ENCODE measurements around the gene UBXN7.

- TF ChIP-seq USF2 (IDR thresholded peaks at IDR 0.05; ENCODE audit: low read length) (no peak), JUND (IDR thresholded peaks at IDR 0.05; ENCODE audit: low read length) (no peak), KDM5A (IDR thresholded peaks at IDR 0.05; ENCODE audit: low read length) (no peak), ASH2L (IDR thresholded peaks at IDR 0.05; ENCODE audit: low read length) (no peak)
Measured at GRCh38 chr3:196321162-196321561, 111.1 kb downstream of the UBXN7 start.

Measured in H1 (cell line).